Renal cortical epithelial cell (primary cell): Measurements from ENCODE around the gene TAS1R1. TPM values are rescaled to one million over a fixed set of nuclear protein-coding genes. Genes with fewer than 3 reads are reported as not detected.
"Not testable (repeated sequence)": the region's sequence is repeated elsewhere in the genome, so short reads cannot be mapped to it uniquely, and the experiment has no call there.

Source experiments
- DNase-seq: peaks from one replicate; pipeline ENCODE4 v3.0.0-alpha.2; 2011; ENCODE audit warnings: low read depth
- total RNA-seq: library from RNA; depleted of rRNA; stranded (reverse); fragments of >200 nt; gene quantifications from 2 replicates; pipeline ENCODE4 v1.2.3, GENCODE V29; 2014

TAS1R1 gene
- total RNA-seq, 1 donor from 2014 or later, result not detected

DNA sequence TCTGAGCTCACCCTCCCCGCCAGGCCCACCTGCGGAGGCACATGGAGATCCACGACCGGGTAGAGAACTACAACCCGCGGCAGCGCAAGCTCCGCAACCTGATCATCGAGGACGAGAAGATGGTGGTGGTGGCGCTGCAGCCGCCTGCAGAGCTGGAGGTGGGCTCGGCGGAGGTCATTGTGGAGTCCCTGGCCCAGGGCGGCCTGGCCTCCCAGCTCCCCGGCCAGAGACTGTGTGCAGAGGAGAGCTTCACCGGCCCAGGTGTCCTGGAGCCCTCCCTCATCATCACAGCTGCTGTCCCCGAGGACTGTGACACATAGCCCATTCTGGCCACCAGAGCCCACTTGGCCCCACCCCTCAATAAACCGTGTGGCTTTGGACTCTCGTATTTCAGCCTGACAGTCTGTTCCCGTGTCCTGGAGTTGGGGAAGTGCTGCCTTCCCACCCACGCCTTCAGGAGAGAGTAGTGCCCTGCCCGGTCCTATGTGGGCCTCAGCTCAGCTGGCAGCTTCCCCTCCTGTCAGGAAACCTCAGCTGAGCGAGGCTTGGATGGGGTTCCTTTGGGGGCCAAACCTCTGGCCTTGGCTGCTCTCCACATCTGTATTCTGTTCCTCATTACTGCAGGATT, 33.9 kb downstream of the TAS1R1 start:
- DNase-seq, result no peak

DNA sequence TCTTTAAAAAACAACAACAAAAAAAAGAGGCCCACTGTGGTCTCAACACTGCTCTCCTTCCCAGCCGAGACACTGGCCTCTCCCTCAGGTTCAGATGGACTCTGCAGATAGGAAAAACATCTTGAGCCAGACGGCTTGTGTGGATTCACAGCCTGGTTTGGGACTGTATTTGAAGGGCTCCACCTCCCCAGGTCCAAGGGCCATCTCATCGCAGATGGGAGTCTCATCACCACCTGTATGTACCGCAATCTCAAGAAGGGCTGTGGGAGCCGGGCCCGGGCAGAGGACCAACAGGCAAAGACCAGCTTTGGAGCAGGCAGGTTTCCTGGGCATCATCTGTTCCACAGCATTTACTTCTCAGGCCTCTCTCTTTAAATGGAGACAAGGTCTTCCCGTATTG, 34.9 kb downstream of the TAS1R1 start:
- DNase-seq, result no peak

DNA sequence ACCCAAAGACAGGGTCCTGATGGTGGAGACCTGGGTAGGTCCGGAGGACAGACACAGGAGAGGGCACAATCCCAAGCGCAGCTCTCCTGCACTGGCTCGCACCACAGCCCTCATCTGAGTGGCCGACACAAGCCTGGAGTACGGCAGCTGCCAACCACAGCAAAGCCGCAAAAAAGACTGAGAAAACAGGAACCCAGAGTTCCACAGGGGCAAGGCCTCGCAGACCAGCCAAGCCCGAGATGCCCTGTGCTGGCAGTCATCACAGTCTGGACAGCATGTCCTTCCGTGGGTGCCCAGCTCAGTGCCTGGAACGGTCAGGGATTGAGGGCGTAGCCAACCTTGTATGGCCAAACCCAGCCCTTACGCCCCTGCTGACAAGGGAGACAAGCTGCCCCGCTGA, 36.1 kb downstream of the TAS1R1 start:
- DNase-seq, result no peak

DNA sequence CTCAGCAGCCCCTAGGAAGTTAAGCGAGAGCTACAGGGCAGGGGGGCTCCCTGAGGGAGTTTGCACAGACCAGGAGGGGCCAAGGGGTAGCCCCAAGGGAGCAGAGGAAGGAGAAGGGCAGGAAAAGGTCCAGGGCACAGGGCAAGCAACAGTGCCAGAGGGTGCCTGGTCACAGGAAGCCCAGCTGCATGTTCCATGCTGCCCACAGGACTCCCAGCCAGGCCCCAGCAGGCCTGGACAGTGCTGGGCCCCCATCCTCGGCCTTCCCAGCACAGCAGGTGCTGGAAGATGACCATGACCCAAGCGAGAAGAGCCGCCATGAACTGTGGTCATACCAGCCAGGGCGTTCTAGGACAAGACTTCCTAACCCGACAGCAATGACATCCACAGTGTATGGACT, 36.5 kb downstream of the TAS1R1 start:
- no peak for DNase-seq

DNA sequence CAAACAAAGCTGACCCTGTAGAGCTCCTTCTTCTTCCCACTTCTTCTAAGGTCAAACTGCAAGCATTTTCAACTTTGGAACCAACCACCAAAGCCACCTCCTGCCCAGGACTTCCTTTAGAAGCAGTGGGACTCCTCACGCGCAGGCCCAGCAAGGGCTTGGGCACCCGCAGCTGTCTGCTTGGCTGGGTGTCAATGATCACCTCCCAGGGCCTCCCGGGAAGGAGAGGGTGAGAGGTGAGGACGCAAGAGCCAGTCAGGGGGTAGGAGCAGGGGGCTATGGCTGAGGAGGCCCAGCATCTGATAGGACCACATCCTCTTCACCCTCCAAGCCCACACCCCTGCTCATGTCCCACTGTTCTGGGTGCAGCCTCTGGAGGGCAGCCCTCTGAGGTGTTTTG, 37.3 kb downstream of the TAS1R1 start:
- DNase-seq, result no peak

DNA sequence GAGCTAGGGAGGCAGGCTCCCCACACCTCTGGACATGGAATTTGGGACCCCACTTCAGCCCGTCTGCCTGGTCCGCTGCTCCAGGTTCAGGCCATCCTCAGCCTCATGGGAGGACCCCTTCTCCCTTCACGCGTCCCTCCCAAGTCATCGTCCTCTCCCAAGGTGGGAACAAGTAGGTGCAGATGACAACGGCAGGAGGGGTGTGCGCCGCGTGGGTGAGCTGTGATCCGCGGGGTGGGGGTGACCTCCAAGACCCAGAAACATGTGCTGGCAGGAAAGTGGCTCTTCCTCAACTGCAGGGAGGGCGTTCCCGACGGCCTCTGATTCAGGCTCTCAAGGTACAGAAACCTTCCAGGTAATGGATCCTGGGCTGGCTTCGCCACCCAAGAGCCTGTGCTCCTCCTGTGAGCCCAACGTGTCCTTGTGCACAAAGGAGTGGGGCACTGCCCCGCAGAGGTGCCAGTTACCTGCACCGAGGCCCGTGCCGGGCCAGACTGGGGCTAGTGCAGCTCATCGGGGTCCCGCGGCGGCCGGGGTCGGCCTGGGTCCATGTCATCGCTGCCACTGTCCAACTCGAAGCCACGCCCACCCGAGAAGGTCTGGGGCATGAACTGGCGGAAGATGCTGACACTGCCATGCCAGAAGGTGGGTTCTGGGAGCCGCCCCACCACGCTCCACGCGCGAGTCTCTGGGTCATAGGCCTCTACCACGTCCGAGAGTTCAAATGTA, 37.9 kb downstream of the TAS1R1 start:
- no peak for DNase-seq

DNA sequence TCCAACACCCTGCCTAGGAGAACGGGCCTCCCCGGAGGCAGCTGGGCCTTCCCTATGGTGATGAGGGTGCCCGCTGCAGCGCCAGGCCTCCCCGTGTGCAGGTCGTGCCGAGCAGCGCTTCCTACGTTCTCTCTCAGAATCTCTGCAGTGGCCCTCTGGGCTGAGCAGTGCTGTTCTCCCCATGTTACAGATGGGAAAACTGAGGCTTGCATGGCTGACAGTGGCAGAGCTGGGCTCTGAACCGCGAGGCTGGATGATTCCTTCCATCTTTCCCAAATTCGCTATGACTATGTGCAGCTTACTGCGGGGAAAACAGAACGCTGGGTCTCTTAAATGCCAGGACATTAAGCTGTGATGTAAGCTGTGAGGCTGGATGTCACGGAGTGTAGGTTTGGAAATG, 38.7 kb downstream of the TAS1R1 start:
- no peak for DNase-seq

DNA sequence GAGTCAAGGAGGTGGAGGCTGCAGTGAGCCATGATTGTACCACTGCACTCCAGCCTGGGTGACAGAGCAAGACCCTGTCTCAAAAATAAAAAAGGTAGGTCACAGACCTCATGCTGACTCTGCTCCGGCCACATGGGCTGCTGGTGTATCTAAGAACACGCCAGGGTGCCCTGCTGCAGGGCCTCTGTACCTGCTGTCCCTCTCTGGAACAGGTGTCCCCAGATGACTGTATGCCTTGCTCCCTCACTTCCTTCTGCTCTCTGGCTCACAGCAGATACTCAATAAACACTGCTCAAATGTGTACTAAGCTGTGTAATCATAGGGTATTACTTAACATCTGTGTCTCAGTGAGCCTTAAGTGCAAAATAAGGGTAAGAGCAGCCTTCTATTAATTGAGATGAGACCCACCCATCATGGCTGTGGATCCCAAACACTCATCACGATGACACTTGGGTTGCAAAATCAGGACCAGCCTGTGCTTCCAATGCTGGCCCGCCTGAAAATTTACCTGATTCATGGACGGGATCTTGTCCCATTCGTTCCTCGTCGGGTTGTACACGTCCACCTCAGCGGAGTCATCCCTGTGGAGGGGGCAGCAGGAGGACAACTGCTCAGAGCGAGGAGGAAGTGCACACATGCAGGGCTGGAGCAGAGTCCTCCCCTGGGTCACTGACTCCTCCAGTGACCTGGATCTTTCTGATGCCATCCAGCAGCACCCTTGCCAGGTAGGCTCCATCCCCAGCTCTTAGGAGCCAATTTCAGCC, 40.1 kb downstream of the TAS1R1 start:
- DNase-seq, result no peak

DNA sequence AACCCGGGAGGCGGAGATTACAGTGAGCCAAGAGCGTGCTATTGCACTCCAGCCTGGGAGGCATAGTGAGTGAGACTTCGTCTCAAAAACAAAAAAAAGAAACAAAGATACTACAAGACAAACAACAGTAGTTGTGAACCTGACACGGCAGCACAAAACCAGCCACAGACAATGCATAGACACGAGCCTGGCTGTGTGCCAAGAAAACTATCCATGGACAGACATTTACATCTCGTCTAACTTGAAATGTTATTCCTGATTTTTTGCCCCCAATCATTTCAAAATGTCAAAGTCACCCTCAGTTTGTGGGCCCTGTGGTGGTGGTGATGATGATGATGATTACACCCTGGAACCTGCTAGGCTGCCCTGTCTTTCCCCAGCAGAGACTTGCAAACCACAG, 41.2 kb downstream of the TAS1R1 start:
- no peak for DNase-seq

DNA sequence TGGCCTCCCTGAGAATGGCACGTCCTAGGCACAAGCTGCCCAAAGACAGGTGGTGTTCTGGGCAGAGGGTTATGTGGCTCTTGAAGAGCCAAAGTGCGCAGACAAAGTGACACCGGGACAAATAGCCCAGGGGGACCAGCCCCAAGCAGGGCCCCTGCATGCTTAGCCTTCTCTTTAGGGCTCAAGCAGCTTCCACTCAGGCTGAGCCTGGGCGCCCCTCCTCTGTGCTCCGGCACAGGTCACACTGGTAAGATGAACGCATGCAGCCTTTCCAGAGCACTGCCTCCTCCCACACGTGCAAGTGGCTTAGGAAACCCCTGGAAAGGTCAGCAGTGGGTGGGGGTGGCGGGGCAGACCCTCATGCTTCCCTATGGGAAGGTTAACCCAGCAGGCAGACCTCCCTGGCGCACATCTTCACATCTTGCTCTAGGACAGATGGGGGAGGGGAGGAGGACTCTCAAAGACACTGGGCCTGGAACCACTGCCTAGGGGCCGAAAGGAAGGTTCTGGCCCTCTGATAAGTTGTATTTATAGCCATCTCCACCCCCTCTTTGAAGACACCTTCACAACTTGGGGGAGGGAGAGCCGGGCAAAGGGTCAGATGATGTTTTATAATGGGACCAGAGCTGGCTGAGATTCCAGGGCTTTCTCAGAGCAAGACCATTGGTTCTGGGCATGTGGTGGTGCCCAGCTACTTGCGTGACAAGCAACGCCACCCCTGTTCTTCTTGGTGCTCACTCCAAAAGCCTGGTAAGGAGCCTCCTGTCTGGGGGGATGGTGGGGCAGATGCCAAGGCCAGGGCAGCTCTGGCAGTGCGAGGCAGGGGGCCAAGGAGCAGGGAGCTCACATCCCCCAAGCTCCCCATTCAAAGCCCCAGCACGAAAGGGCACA, 42.0 kb downstream of the TAS1R1 start:
- no peak for DNase-seq

DNA sequence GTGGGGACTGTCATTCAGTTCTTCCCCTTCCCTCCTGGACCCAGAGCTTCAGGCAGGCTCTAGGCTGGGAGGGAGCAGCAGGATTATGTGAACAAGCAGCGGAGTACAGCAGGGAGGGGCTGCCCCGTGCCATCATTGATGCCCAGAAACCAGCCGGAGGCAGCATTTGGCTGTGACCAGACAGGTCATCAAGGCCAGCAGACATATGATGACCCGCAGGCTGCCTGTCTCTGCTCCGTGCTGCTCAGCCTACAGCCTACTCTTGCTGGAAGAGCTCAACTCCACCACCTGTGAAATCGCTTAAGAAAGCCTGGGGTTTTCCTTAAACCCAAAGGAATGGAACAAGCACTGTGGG, 42.6 kb downstream of the TAS1R1 start:
- DNase-seq, result no peak

DNA sequence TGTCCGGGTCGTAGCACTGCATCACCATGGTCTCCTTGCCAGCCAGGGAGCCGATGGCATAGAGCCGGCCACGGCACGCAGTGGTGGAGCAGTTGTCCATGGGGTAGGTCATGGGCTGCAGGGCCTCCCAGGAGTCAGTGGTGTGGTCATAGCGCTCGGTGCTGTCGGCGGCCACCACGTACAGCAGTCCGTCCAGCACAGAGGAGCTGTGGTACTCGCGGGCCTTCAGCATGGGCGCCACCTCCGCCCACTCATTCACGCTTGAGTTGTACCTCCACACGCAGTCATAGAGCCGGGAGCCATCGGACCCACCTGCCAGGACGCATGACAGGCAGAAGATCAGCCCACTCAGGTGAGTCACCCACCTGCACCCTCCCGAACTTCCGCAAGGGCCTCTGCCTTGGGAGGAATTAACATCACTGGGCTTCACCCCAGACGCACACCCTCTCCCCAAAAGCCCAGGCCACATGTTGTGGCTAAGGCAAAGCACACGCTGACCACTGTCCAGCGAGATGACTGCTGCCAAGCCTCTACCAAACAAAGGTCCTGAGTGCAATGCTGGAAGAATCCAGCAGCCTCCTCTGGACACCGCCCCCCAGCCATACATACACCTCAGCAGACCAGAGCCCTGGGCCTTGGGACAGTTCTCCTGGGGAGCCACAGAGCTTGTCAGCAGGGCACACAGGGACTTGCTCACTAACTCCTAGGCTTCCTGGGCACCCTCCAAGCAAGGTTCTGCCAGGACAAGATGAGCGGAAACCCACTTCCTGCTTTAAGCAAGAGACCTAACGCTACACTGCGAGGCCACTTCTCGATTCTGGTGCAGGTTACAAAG, 44.3 kb downstream of the TAS1R1 start:
- DNase-seq, result peak; percentile 51

DNA sequence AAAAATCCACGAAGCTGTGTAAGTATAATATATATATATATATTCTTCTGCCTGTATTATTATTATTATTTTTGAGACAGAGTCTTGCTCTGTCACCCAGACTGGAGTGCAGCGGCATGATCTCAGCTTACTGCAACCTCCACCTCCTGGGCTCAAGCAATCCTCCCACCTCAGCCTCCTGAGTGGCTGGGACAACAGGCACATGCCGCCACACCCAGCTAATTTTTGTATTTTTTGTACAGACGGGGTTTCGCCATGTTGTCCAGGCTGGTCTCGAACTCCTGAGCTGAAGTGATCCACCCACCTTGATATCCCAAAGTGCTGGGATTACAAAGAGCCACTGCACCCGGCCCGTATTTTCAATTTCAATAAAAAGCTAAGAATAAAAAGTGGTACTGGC, 44.9 kb downstream of the TAS1R1 start:
- DNase-seq, result not testable (repeated sequence)

DNA sequence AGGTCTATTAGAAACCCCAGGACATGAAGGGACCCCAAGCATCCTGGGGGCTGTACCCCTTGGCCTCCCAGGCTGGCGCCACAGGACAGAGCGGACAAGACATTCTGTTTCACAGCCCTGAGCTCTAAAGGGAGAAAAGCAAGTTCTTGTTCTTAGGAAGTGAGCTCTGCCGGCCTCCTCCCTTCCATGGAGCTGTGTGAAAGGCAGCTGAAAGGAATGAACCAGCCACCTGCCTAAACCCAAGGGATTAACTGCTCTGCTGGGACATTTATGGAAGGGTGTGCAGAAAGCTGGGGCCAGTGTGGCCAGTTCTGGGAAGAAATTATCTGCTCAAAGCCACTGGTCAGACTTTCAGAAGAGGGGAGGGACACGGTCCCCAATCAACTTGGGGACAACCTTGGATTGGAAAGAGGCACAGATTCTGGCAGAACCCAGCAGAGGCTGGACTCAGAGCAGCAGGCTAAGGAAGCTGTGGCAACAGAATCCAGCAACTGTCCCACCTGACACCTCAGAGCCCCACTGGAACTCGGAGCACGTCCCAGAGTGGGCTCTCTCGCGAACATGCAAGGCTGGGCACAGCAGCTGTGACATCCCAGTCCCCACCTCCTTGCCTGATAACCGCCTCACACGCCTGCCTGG, 45.4 kb downstream of the TAS1R1 start:
- peak; percentile 16 for DNase-seq

DNA sequence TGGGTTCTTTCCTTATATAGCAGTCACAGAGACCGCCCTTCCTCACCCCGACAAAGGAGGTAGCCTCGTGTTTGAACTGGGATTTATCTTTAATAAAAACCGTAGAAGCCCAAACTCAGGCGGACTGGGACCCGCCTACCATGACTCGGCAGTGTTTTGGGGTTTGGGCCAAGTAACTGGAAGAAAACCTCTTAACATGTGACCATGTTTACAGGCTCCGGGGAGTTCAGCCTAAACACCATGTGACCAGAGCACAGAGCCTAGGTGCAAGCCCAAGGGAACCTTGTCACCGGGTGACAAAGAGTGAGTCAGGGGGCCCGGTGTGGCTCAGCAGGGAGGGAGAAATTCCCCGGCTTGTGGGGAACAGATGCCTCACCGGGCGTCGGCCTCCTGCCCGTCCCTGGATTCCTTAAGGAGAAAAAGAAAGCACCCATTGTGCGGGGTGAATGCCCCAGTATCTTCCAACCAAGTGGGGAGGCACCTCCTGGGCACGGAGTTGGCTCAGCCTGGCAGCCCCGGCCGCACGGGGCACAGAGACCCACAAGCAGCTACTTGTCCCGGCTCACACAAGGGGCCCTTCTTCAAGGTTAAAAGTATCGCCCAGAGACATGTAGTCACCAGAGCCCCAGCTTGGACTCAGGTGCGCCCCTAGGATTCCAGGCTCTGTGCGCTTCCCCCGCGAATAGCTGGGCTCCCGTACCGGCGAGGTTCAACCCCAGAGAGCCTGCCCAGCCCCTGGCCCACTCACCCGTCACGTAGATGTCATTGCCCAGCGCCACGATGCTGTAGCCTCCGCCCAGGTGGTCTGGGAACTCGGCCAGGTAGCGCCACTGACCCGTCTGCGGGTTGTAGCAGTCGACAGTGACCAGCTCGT, 46.2 kb downstream of the TAS1R1 start:
- DNase-seq, result peak; percentile 98

DNA sequence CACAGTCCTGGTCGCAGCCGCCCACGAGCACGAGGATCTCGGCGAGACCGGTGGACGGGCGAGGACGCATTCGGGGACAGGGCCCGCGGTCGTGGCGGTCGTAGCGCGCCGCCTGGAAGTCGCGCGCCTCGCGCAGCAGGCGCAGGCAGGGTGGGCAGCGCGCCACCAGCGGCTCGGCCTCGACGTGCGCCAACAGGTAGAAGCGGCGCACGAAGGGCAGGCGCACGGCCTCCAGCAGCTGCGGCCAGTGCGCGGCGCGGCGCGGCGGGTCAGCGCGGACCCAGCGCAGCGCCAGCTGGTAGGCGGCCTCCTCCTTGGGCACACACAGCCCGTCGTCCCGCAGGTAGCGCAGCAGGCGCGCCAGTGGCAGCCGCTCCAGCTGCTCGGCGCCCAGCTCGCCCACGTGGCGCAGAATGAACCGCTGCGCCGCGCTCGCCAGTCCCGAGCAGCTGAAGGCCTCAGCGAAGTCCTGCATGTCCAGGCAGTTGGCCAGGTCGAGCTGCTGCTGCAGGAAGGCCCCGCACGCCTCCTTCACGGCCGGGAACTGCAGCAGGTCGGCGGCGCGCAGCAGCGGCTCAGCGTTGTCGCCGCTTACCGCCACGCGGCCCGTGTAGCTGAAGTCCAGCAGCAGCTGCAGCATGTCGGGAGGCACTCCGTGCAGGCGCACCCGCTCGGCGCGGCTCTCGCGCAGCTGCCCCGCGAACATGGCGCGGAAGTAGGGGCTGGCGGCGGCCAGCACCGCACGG, 47.0 kb downstream of the TAS1R1 start:
- DNase-seq, result peak; percentile 22

DNA sequence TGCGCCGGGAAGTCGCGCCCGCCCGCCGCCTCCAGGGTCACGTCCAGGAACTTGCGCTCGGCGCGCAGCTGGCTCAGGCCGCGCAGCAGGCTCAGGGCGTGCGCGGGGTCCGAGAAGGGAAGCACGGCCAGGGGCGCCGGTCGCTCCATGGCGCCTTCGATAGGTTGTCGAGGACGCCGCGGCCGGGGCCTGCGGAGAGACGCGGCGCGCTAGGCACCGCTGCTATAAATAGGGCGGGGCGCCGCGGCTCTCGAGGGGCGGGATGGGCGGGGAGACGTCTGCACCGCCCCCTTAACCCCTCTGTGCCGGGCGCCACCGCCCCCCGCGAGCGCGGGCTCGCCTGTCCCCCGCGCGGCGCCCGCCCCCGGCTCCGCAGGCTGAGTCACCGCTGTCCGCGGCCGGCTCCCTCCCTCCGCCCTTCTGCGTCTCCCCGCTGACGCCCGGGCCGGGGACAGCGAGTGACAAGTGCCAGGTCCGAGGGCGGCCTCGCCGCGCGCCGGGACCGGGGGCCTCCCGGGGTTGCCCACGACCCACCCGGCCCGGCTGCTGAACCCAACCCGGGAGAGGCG, 47.6 kb downstream of the TAS1R1 start, which contains the start of gene KLHL21:
Gene KLHL21 (minus strand): TSS at position 201 of the 569 bp plus-strand sequence. CDS start 52 bp downstream, at position 149.
- peak; percentile 40 for DNase-seq

DNA sequence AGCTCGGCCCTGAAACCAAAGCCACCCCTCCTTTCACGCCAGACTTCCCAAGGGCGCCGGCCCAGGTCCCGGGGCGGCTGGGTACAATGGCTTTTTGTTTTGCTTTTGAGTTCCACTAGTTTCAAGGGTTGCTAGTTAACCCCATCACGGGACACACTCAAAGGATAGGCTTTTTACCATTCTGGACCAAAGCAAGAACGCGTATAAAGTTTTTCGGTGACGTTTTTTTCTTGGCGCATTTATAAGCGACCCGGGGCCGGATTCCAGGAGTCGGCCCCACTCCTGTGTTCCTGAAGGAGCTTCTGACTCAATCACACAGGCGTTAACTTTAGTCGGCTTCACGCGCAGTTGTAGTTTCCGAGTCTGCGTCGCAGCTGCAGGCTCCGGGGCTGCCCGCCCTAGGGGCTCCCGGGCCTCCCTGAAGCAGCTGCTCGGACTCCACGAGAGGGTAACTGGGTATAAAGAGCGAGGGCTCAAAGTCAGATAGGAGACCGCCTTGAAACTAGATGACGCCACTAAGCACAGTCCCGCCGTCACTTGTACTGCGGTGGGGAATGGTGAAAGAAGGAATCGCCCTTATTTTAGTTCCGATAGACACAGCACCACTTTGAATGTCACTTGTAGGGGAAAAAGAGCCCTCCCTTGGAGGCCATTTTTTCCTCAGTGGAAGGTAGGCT, 48.3 kb downstream of the TAS1R1 start:
- DNase-seq, result peak; percentile 74
